ENCODE data around the gene PCYT1B. TPM values are rescaled to one million over a fixed set of nuclear protein-coding genes. Genes with fewer than 3 reads are reported as not detected.

The PCYT1B gene
- total and polyA plus RNA-seq, 2 experiments from 2014 or later = 5.8 to 14.6 TPM

DNA sequence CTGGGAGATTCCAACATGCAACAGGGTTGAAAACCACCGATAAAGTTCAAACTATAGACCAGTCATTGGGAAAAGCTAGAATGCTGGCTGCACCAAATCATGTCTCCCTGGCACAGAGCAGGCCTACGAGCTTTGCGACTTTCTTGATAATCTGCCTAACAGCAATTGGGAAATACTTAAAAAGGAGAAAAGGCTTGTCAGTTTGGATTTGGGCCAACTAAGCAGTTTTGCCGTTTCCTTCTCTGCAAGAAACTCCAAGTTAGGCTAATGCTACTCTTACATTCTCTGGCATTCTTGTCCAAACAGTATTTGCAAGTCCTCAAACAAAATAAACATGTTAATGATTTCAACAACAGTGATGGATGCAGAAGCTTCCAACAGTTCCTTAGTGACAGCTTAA is 94.1 kb downstream of the PCYT1B start:
- Histone ChIP-seq H3K36me3 (ENCODE audit: insufficient read depth) (no peaks in the 10 kb centered on the region), H3K4me3 (no peak overlapping the region), H3K9me2 (ENCODE audit: insufficient read depth) (no peaks in the 10 kb centered on the region), H3K27ac (ENCODE audit: low read depth) (no peak overlapping the region), H3K4me2 (no peak overlapping the region), H2AFZ (no peak overlapping the region), H4K20me1 (replicated peaks; ENCODE audit: insufficient read depth) (no peaks in the 10 kb centered on the region), H3K79me2 (replicated peaks; ENCODE audit: insufficient read depth) (no peaks in the 10 kb centered on the region), H3F3A (replicated peaks; ENCODE audit: low read depth) (no peaks in the 10 kb centered on the region), H3K4me1 (ENCODE audit: insufficient read depth) (peaks cover 3% of the 10 kb centered on the region; the same call in 1 of the 2 replicates), H3K27me3 (ENCODE audit: insufficient read depth) (no peaks in the 10 kb centered on the region)
- Mint-ChIP-seq H3K9me3 (no peaks in the 10 kb centered on the region), H3K27me3 (ENCODE audit: insufficient read depth, low read depth, poor library complexity) (peaks cover under 1% of the 10 kb centered on the region), H3K27ac (no peak overlapping the region), H3K36me3 (ENCODE audit: low read depth) (no peaks in the 10 kb centered on the region), H3K4me1 (peaks cover 2% of the 10 kb centered on the region; the same call in 2 of the 3 replicates), H3K4me3 (no peak overlapping the region)
- TF ChIP-seq, protein P1, sequence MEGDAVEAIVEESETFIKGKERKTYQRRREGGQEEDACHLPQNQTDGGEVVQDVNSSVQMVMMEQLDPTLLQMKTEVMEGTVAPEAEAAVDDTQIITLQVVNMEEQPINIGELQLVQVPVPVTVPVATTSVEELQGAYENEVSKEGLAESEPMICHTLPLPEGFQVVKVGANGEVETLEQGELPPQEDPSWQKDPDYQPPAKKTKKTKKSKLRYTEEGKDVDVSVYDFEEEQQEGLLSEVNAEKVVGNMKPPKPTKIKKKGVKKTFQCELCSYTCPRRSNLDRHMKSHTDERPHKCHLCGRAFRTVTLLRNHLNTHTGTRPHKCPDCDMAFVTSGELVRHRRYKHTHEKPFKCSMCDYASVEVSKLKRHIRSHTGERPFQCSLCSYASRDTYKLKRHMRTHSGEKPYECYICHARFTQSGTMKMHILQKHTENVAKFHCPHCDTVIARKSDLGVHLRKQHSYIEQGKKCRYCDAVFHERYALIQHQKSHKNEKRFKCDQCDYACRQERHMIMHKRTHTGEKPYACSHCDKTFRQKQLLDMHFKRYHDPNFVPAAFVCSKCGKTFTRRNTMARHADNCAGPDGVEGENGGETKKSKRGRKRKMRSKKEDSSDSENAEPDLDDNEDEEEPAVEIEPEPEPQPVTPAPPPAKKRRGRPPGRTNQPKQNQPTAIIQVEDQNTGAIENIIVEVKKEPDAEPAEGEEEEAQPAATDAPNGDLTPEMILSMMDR (conservative IDR thresholded peaks at IDR 0.05; ENCODE audit: low read depth in 2 of 2) = no peak
- TF ChIP-seq JUNB (IDR thresholded peaks at IDR 0.05; ENCODE audit: unreplicated experiment) = no peak
- TF ChIP-seq STAT1 (IDR thresholded peaks at IDR 0.05; ENCODE audit: unreplicated experiment) = no peak
- ATAC-seq = no peak
- DNase-seq (ENCODE audit: low spot score) = no peak

DNA sequence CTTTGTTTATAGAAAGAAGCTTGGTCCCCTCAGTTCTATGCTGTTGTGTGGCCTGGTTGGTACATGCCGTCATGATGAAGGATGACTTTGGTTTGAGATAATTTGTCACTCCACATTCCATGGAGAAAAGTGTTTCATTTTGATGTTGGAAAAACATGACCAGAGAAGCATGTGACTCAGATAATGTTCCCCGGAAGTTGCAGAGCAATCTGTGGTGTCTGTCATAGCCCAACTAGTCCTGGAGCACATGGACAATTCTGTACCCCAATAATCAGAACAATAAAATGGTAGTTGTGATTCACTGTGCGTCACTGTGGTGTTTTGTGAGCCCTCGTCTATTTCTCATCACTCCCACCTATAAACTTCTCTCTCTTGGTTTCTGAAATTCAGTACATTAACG is 97.0 kb downstream of the PCYT1B start:
- no peaks in the 10 kb centered on the region for H3K9me3 Mint-ChIP-seq
- Histone ChIP-seq H3K27ac (ENCODE audit: low read depth) (no peak overlapping the region), H3K36me3 (ENCODE audit: insufficient read depth) (no peaks in the 10 kb centered on the region)
- TF ChIP-seq, protein P2, sequence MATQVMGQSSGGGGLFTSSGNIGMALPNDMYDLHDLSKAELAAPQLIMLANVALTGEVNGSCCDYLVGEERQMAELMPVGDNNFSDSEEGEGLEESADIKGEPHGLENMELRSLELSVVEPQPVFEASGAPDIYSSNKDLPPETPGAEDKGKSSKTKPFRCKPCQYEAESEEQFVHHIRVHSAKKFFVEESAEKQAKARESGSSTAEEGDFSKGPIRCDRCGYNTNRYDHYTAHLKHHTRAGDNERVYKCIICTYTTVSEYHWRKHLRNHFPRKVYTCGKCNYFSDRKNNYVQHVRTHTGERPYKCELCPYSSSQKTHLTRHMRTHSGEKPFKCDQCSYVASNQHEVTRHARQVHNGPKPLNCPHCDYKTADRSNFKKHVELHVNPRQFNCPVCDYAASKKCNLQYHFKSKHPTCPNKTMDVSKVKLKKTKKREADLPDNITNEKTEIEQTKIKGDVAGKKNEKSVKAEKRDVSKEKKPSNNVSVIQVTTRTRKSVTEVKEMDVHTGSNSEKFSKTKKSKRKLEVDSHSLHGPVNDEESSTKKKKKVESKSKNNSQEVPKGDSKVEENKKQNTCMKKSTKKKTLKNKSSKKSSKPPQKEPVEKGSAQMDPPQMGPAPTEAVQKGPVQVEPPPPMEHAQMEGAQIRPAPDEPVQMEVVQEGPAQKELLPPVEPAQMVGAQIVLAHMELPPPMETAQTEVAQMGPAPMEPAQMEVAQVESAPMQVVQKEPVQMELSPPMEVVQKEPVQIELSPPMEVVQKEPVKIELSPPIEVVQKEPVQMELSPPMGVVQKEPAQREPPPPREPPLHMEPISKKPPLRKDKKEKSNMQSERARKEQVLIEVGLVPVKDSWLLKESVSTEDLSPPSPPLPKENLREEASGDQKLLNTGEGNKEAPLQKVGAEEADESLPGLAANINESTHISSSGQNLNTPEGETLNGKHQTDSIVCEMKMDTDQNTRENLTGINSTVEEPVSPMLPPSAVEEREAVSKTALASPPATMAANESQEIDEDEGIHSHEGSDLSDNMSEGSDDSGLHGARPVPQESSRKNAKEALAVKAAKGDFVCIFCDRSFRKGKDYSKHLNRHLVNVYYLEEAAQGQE (IDR thresholded peaks at IDR 0.05; ENCODE audit: unreplicated experiment) = no peak
- TF ChIP-seq NANOG (IDR thresholded peaks at IDR 0.05; ENCODE audit: borderline replicate concordance) (no peak), EZH2 (IDR thresholded peaks at IDR 0.05; ENCODE audit: low read depth, unreplicated experiment) (no peak), JUNB (IDR thresholded peaks at IDR 0.05; ENCODE audit: unreplicated experiment) (no peak), CREB1 (CRISPR knock-in tag; IDR thresholded peaks at IDR 0.05; ENCODE audit: low read depth) (no peak), EZH2phosphoT487 (IDR thresholded peaks at IDR 0.05; ENCODE audit: unreplicated experiment) (no peak), POLR2AphosphoS5 (IDR thresholded peaks at IDR 0.05; ENCODE audit: low read depth) (no peak)
- TF ChIP-seq, protein P3, sequence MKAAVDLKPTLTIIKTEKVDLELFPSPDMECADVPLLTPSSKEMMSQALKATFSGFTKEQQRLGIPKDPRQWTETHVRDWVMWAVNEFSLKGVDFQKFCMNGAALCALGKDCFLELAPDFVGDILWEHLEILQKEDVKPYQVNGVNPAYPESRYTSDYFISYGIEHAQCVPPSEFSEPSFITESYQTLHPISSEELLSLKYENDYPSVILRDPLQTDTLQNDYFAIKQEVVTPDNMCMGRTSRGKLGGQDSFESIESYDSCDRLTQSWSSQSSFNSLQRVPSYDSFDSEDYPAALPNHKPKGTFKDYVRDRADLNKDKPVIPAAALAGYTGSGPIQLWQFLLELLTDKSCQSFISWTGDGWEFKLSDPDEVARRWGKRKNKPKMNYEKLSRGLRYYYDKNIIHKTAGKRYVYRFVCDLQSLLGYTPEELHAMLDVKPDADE (IDR thresholded peaks at IDR 0.05) = no peak
- TF ChIP-seq, protein P1 (conservative IDR thresholded peaks at IDR 0.05; ENCODE audit: low read depth in 2 of 2) = no peak

More for the DNA sequence above, 97.0 kb downstream of the PCYT1B start:
- H3K9me2 ChIP-seq (ENCODE audit: insufficient read depth) = no peaks in the 10 kb centered on the region
- H4K20me1 ChIP-seq (replicated peaks; ENCODE audit: insufficient read depth) = no peaks in the 10 kb centered on the region
- no peak overlapping the region for H3K4me3 Mint-ChIP-seq
- DNase-seq (ENCODE audit: low spot score) (no peak), ATAC-seq (no peak)
- no peak overlapping the region for H3K27ac Mint-ChIP-seq
- H3K4me1 ChIP-seq (ENCODE audit: insufficient read depth) = peaks cover 3% of the 10 kb centered on the region; the same call in 1 of the 2 replicates
- peaks cover 10% of the 10 kb centered on the region for H3K4me1 Mint-ChIP-seq
- no peaks in the 10 kb centered on the region for H3K79me2 ChIP-seq (replicated peaks; ENCODE audit: insufficient read depth)
- H3K4me3 ChIP-seq = no peak overlapping the region
- no peaks in the 10 kb centered on the region for H3K27me3 ChIP-seq (ENCODE audit: insufficient read depth)
- no peaks in the 10 kb centered on the region for H3K36me3 Mint-ChIP-seq (ENCODE audit: low read depth)
- no peaks in the 10 kb centered on the region for H3F3A ChIP-seq (replicated peaks; ENCODE audit: low read depth)
- no peak overlapping the region for H3K4me2 ChIP-seq
- no peaks in the 10 kb centered on the region for H3K27me3 Mint-ChIP-seq (ENCODE audit: insufficient read depth, low read depth, poor library complexity)
- H2AFZ ChIP-seq = no peak overlapping the region

All from GM23338 (cell line).